GM12892 (cell line): ENCODE data around the gene MICOS13.

Experiments used
- POLR2A ChIP-seq: IDR thresholded peaks from 2 replicates; pipeline ENCODE4 v1.6.1; 2011; ENCODE audit warnings: low read depth, low read length, control low read depth
- POLR2AphosphoS5 ChIP-seq: IDR thresholded peaks from 2 replicates; pipeline ENCODE4 v1.6.1; 2011; ENCODE audit warnings: low read depth, low read length, control low read depth
- TAF1 ChIP-seq: IDR thresholded peaks from 2 replicates; pipeline ENCODE4 v1.6.1; 2011; ENCODE audit warnings: low read depth, mild to moderate bottlenecking, control low read depth, low read length, borderline replicate concordance

- TF ChIP-seq POLR2A (no peak), TAF1 (no peak), POLR2AphosphoS5 (0 out of 2 replicates have a peak, but pooled peaks have one; percentile 20)
Measured at GRCh38 chr19:5651361-5651760, 29.0 kb downstream of the MICOS13 start.
